HTR-8/SVneo (cell line): ENCODE results near the gene RNU1-1.
A peak's percentile ranks its signal among the peaks of the same experiment; 100 is the strongest.
"Not testable (repeated sequence)": the region's sequence is repeated elsewhere in the genome, so short reads cannot be mapped to it uniquely, and the experiment has no call there.

Source experiments
- DNase-seq: peaks from one replicate; pipeline ENCODE4 v3.0.0; 2011; ENCODE audit warnings: low spot score, mixed read lengths; ENCODE audit not compliant: insufficient read length
- FAIRE-seq: peaks from 2 replicates; lab custom pipeline; 2011; peaks lifted over from hg19 to GRCh38; lab: Jason Lieb, UNC

RNU1-1 gene

GRCh38 chr1:16514107-16515055, at the start of gene RNU1-1:
TSS of gene RNU1-1 (minus strand) at chr1:16514285.
- FAIRE-seq: not testable (repeated sequence)

GRCh38 chr1:16561035-16561434, 47.0 kb upstream of the RNU1-1 start:
- DNase-seq, FAIRE-seq: not testable (repeated sequence)

More at GRCh38 chr1:16514107-16515055, at the start of gene RNU1-1:
- not testable (repeated sequence) for DNase-seq

DNA sequence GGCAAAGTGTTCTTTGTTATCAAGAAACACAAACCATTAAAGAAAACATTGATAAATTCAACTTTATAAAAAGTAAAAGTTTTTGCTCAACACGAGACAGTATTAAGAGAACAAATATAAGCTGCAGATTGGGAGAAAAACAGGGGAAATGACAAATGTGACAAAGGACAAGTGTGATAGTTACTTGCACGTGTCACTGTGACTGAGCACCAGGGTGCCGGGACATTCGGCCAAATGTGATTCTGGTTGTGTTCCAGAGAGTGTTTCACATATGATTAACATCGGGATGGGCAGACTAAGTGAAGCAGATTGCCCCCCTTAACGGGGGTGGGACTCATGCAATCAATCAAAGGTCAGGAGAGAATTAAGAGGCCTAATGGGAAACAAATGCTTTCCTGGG, 46.4 kb upstream of the RNU1-1 start:
- DNase-seq, FAIRE-seq: not testable (repeated sequence)

- not testable (repeated sequence) for FAIRE-seq, DNase-seq
Measured at GRCh38 chr1:16559688-16560087, 45.6 kb upstream of the RNU1-1 start.

- DNase-seq, FAIRE-seq: not testable (repeated sequence)
Measured at GRCh38 chr1:16557034-16557433, 42.9 kb upstream of the RNU1-1 start.

GRCh38 chr1:16553244-16553643, 39.2 kb upstream of the RNU1-1 start:
- not testable (repeated sequence) for FAIRE-seq, DNase-seq

DNA sequence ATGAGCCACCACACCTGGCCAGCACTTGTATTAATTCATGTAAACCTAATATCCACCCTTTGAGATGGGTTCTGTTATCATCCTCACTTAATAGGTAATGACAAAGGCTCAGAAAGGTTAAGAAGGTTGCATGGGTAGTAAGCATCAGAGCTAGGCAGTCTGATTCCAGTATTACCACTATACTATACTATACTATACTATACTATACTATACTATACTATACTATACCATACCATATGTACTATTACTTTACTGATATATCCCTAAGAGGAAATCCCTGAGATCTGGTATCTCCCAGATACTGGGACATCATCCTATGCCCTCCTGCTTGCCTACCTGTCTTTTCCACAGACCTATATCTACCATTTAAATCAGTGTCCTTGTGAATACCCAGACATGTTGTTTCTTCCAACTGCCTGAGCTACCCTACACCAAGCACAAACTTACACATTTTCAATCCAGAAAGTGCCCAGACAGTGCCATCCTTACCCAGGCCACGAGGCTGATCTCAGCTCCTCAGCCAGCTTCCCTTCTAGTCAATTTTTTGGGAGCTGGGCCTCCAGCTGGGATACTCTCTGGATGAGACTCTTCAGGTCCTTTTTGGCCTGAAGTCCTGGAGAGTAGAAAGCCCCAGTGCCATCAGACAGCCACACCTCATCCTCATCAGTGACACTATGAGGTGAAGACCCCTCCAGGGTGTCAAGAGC, 36.3 kb upstream of the RNU1-1 start:
- DNase-seq, FAIRE-seq: not testable (repeated sequence)

- not testable (repeated sequence) for FAIRE-seq, DNase-seq
Measured at GRCh38 chr1:16549545-16549944, 35.5 kb upstream of the RNU1-1 start.

DNA sequence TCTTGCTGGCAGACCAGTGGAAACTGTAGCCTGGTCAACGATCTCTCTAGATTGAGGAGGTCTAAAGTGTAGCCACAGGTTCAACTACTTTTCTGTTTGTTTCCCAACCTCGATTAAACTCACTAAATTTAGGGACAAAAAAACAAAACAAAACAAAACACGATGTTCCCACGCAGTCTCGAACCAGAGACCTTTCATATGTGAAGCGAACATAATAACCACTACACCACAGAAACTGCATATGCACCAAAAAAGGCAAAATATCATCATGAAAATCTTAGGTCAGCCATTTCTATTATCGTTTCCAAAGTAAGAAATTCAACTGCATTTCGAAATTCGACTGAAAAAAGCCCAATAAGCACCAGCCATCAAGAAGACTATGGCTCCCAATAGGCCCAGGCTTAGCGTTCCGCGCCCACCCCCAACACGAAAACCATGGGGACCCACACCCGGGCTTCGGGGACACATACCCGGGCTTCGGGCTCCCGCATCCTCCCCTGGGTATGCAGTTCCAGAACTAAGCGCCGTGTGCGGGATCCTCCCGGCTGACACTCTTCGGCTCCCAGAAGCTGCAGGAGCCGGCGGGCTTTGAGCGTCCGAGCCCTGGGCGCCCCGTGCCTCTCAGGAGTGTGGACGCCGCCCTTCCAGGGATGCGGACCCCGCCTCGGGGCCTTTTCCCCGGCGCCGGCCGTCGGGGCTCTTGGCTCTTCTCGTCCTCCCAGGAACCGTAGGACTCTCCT, 33.6 kb upstream of the RNU1-1 start:
- not testable (repeated sequence) for FAIRE-seq, DNase-seq

DNA sequence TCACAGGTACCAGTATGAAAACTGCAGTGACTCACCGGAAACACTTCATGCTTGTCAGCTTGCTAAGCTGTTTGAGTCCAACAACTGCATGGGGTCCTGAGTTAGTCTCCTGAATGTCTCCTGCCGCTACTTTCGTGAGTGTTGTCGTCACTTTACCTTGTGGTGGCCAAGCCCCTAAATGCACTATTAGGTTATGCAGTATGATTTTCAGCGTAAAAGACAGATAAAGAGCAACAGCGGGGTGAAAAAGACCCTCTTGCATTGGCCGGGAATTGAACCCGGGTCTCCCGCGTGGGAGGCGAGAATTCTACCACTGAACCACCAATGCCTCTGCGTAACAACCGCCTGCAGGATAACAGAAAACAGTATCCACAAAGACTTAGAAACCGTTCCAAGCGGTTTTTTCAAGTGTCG, 31.6 kb upstream of the RNU1-1 start:
- not testable (repeated sequence) for FAIRE-seq

DNA sequence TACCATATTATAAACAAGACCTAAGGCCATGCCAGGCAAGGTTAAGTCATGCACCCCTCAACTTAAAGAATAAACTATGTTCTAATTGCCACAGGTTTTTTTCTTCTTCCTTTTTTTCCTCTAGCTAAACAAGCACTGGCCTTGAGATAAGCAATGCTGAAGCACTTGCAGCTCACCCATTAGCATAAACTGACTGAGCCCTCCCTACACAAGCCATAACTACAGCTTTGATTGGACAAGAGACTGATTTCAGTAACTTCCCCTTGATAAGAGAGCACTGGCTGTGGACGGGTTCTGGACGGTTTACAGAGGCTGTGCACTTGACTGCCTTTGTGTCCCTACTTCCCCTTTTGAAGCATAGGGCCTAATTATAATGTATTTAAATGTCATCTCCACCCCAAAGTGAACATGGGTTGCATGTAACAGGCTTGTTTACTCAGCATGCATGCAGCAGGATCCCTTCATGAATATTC, 26.4 kb upstream of the RNU1-1 start:
- not testable (repeated sequence) for FAIRE-seq, DNase-seq

More for the DNA sequence above, 31.6 kb upstream of the RNU1-1 start:
- peak; percentile 6 for DNase-seq

DNA sequence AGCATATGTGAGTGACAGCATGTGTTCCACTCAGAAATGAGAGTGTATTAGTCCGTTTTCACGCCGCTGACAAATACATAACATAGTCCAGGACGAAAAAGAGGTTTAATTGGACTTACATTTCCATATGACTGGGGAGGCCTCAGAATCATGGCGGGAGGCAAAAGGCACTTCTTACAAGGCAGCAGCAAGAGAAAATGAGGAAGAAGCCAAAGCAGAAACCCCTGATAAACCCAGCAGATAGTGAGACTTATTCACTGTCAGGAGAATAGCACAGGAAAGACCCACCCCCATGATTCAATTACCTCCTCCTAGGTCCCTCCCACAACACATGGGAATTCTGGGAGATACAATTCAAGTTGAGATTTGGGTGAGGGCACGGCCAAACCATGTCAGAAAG, 23.4 kb upstream of the RNU1-1 start:
- not testable (repeated sequence) for FAIRE-seq

GRCh38 chr1:16536796-16537195, 22.7 kb upstream of the RNU1-1 start:
- not testable (repeated sequence) for FAIRE-seq, DNase-seq

More for the DNA sequence above, 23.4 kb upstream of the RNU1-1 start:
- DNase-seq: not testable (repeated sequence)

GRCh38 chr1:16535898-16536297, 21.8 kb upstream of the RNU1-1 start:
- not testable (repeated sequence) for FAIRE-seq

DNA sequence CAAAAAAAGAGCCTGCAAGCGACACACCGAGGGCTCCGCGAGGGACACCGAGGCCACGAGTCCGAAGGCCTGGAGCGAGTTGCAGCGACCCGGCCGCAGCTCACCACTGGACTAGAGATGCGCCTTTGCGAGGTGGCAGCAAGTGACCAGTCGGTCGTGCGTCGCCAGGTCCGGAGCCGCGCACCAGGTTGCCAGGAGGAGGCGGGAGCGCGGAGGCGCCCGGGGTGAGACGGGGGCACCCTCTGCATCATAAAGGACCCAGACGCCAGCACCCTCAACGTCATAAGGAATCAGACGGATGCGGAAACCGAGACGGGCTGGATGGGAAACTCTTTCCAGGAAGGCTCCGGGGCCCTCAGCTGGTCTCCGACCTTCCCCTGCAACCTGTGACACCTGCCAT, 21.4 kb upstream of the RNU1-1 start:
- not testable (repeated sequence) for DNase-seq

More at GRCh38 chr1:16535898-16536297, 21.8 kb upstream of the RNU1-1 start:
- DNase-seq: not testable (repeated sequence)

DNA sequence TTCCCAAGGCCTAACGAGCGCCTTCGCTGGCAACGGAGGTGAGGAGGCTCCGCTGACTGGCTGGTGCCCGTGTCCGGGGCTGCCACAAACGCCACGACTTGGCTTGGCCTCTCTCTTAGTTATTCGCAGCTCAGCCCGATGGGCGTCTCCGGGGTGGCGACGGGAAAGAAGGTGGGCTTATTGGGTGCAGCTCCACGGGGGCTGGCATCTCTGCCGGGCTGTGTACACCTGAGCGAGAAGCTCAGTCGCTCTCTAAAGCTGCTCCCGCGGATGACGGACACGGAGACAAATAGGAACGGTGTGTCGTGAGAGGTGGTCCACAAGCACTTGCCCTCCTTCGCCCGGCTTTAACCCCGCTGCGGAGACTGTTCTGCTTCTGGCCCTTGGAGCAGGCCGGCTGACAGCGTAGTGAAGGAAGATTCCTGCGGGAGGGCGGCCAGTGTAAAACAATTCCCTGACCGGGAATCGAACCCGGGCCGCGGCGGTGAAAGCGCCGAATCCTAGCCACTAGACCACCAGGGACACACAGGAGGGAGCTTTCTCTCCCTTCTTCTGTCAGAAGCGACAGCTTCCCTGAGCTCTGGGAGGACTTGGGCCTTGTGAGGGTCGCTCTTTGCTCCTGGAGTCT, 20.9 kb upstream of the RNU1-1 start:
- FAIRE-seq: peak; percentile 46
- not testable (repeated sequence) for DNase-seq

More for the DNA sequence above, 21.4 kb upstream of the RNU1-1 start:
- not testable (repeated sequence) for FAIRE-seq

DNA sequence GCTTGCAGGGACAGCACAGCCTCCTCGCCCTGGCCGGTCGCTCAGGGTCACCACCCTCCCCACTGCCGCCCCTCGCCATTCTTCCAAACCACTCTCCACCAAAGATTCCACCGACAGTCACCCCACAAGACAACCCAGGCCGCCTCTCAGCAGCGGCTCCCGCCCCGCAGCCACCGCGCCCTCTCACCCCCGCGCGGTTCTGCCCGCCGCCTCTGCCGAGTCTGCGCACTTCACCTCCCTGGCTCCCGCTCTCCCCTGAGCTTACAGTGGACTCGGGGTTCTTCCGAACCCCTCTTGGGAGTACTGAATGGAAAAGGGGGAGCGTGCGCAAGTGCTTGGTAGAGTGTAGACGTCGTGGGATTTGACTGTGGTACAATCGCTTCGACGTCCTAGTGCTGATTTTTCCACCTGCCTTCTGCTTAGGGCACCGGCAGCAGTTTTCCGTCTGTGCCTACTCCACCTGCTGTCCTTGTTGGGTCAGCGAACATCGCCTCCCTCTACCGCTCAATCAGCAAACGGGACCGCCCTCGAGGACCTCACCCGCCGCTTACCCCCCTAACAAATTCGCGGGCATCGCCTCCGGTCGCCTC, 20.2 kb upstream of the RNU1-1 start:
- not testable (repeated sequence) for DNase-seq, FAIRE-seq

DNA sequence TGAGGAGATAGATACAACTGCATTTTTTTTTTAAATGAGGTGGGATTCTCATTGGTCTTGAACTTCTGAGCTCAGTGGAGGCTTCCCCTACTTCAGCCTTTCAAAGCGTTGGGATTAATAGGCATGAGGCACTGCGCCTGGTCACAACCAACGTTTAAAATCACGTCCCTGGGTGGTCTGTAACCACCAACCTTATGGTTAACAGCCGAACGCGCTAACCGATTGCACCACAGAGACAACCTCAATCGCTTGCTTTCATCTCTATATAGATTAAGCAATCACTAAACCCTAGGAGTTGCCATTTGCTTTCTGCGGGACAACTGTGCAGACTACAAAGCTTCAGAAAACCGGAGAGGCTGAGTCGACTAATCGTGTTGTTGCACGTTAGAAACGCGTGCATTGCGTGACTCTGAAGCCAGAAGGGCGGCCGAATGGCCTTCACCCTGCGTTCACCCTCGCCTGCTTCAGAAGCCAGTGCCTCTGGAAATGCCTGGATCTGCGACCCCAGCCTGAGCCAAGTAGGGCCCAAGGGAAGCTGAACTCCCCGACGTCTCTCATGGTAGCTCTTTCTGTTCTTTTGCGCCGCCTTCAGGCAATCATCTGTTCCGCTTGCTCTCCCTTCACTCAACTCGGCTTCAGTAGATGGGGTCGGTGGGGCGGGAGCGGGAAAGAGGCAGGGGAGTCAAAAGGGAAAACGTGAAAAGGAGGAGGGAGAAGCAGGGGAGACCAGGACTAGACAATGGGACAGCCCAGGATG, 18.3 kb upstream of the RNU1-1 start:
- DNase-seq, FAIRE-seq: not testable (repeated sequence)
